GM21717 (cell line): ENCODE data around the gene UCN.
"Not testable (repeated sequence)": the region's sequence is repeated elsewhere in the genome, so short reads cannot be mapped to it uniquely, and the experiment has no call there.

Source experiments
- ATAC-seq: cut with Tn5 transposase; IDR thresholded peaks from one replicate; pipeline ENCODE4 v1.9.1; 2021; ENCODE audit warnings: mild to moderate bottlenecking, moderate library complexity; ENCODE audit not compliant: unreplicated experiment

Gene UCN

GRCh38 chr2:27285481-27285880 lies 22.8 kb downstream of the UCN start:
- no peak for ATAC-seq

DNA sequence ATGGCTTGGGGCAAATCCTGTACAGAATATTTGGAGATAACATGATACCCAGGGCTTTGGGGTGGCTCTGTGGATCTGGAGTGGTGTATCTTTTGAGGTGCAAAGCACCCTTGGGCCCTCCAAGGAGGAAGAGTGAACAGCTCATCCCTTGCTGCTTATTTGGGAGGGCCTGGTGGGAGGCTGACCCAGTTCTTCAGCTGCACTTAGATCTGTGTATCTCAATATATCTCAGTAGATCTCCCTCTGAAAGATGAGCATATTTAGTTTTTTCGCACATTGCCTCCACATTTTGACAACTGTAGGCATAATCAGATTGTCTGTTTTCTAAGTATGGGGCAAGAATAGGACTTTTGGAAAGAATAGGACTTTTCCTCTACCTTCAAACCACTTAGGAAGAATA lies 23.2 kb downstream of the UCN start:
- no peak for ATAC-seq

GRCh38 chr2:27282892-27283291 lies 25.4 kb downstream of the UCN start:
- no peak for ATAC-seq

- ATAC-seq, result no peak
Observed at GRCh38 chr2:27281855-27282559, 26.2 kb downstream of the UCN start, which contains the start of gene TRIM54. TSS of gene TRIM54 (plus strand) at chr2:27282429. CDS start at chr2:27282732, 303 bp downstream.

DNA sequence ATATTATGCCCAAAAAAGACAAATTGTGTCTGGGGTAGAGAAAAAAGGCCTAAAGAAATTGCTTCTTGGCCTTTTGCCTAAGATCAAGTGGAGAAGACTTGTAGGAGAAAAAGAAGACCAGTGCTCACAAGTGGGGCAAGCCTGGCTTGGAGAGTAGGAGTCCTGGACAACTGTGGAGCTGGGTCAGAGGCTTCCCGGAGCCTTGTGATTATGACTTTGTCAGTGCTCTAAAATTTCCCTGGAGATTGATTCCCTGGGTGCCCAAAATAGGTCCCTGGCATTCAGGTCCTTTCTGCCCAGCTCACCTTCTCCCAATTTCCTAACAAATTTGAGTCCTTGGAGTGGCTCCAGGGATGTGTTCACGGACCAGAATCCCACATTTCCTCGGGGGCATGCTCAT lies 26.8 kb downstream of the UCN start:
- no peak for ATAC-seq

GRCh38 chr2:27280826-27281225 lies 27.4 kb downstream of the UCN start:
- ATAC-seq, result no peak

- no peak for ATAC-seq
Observed at GRCh38 chr2:27278010-27278409, 30.2 kb downstream of the UCN start.

DNA sequence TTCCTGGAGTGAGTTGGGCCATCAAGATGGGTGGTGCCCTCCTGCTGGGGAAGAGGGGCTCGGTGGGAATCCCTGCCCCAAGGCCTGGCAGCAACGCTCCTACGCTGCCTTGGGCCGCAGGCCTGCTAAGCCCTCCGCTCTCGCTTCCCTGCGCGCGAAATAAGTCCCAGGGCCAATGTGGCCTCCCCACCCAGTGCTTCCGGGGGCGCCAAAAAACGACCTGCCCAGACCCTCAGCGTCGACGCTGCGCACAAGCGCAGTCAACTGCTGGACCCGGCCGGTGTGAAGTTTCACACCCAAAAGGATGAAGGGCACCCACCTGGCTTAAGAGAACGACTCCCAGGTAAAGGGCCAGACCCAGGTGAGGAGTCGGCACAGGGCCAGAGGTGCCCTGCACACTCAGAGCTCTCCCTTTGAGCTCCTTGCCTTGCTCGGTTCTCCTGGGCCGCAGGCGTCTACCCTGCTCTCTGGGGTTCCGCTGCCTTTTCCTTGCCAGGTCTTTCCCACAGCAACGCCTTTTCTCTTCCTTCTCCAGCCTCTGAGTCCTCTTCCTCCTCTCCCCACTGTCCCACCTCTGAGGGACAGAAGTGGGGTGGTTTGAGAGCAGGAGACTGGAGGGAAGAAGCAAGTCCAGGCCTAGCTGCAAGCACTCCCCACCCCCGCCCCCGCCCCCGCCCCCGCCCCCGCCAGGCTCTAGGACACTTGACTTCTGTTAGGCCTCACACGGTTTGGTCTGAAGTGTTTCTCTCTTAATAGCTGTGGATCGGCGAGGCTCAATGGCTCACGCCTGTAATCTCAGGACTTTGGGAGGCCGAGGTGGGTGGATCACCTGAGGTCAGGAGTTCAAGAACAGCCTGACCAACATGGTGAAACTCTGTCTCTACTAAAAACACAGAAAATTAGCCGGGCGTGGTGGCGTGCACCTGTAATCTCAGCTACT lies 32.8 kb downstream of the UCN start, which contains the start of gene DNAJC5G:
Gene DNAJC5G (plus strand): TSS at position 223 of the 940 bp plus-strand sequence. CDS start 1,296 bp downstream, outside the sequence.
- ATAC-seq, result no peak

- ATAC-seq, result not testable (repeated sequence)
Observed at GRCh38 chr2:27272537-27273522, 35.4 kb downstream of the UCN start.

DNA sequence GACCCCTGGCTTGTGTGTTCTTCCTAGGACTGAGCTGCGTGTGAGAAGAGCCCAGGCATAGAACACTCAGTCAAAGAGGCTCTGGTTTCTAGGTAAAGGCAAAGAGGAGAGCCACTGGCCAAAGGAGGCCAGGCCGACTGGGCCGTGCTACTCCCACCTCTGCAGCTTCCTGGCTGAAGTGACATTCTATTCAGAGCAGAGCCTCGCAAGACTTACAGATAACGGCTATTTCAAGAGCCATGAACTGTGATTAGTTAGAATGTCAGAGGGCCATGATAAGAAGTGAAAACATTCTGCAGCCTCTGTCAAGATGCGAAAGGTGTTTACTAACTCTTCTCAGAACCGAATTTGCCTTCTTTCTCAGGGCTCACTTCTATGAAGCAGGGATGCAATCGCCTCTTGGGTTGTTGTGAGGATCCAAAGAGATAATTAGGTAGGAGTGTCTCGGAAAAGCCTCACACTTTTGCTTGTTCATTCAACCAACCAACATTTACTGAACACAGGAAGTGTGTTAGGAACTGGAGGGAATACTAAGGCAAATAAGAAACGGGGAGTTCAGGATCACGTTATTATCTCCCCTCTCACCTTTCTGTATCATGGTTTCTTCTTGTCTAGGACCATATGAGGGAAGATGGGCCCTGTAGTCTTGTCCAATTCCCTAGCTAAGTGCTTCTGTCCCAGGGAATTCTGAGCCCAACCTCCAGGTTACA lies 36.5 kb downstream of the UCN start:
- no peak for ATAC-seq

DNA sequence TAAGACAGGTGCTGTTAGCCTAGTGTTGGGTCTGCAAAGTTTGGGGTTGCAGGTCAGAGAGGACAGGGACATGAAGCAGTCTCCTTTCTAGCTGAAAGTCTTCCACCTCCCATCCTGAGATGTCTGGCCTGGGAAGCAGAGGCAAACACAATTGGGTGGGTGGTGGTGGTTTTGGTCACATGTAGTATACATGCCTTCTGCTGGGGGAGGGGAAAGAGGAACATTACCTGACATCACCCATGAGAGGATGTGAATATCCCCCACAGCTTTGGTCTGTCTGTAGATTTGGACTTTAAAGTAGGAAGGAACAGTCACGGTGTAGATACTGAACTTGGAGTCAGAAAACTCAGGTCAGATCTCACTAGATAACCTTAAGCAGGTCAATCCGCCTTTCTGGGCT lies 37.6 kb downstream of the UCN start:
- no peak for ATAC-seq

DNA sequence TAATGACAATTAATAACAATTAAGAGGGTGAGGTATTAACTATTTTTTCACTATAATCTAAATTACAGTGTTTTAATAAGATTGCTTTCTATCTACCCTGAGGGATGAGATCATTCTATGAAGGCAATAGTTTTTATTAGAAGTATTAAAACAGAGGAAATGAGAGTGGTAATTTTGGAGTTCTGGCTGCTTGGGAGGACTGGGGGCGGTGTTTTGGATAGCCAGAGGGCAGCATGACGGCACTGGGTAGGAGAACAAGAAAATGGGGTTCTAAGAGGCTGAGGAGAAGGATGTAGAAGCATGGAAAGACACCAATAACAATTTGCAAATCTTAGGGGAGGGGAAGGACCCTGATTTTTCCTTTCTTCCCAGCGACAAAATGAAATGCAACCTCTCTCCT lies 38.1 kb downstream of the UCN start:
- no peak for ATAC-seq

- ATAC-seq, result not testable (repeated sequence)
Observed at GRCh38 chr2:27268296-27268695, 39.9 kb downstream of the UCN start.

GRCh38 chr2:27265536-27265870 lies 42.7 kb downstream of the UCN start:
- ATAC-seq, result no peak

DNA sequence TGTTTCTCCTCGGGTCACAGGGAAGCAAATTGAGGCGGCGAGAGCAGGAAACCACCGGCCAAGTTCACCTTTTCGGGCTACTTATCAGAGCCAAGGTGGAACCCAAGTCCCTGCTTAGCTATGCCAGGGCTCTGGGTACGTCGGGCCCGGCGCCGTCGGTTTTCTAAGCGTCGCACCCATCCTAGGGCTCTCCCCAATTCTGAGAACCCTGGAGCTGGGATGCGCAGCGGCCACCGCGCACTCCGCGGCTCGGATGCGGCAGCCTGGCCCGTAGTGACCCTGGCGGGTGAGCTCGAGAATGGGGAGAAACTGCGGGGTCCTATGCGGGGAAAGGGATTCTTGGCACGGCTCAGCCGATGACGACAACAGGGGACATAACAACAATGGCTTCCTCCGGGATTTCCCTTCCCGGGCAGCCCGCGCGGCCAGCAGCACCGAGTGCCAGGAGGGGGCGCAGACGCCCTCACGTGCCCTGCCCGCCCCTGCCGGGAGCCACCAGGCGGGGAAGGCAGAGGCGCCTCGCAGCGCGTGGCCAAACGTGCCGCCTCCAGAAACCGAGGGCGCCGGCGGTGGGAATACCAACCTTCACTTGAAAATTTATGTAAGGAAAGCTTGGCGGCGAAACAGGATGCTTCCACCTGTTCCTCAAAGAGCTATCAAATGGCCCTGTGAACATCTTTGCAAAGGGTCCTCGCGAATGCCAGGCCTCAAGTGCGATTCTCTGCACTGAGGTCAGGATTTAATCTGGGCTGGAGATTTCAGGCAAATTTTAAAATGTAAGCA lies 43.3 kb downstream of the UCN start:
- ATAC-seq, result no peak

DNA sequence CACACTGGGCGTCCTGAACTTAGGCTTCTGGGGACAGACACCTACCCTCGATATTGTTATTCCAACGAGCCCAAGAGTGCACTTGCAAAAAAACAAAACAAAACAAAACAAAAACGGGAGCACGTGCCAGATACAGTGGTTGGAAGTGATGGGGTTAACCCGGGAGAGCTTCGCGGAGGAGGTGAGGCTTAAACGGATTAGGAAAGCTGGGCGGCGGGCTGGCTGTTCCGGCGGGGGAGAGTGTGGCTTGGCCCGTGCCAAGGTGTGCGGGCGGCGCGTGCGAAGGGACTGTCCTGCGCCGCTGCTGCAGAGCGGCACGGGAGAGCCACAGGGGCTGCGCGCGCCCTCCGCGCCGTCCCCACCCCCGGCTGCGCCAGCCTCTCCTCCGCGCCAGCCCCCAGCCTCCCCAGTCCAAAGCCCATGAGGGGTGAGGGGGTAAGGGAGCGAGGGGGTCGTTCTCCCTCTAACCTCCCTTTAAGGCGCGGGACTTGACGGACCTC lies 43.9 kb downstream of the UCN start:
- ATAC-seq, result no peak

DNA sequence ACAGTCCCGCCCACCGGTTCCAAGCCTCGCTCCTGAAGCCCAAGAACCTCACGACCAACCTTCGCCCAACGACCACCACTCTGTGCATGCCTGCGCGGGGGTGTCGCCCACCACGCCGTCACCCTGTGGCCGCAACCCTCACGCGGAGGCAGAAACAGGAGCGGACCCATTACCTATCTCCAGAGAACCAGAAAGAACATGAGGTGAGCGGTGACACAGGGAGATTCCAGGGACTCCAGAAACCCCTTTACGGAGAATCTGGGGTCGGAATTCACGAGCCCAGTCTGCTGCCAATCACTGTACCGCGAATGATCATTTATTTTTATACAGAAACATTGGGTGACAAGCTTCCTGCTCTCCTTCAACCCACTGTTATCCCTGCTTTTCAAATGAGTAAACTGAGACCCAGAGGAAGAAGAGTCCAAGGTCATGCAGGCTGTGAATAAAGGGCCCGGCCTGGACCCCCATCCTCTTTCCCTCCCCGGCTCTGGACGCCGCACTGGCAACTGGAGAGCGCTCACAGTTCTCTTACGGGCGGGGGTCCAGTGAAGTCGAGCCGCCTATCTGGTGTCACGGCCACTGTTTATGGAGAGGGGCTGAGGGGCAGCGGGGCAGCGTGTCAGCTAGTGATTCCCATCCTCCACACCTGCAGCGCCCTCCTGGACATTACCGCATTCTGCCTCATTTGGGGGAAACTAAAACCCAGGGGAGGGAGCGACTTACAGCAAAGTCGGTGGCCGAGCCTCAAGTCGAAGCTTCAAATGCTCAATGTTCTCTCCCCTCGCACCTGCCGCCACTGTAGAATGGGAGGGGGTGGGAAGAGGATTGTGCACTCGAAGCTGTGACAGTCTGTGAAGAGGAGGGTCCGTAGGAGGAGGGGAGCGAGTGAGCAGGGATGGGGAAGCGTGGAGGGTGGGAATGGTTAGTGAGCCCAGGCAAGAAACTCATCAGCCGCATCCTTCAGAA lies 44.7 kb downstream of the UCN start:
- ATAC-seq, result no peak
